NT2/D1 (cell line): ENCODE measurements around the gene LSM14A.

ENCODE experiments used
- SUZ12 ChIP-seq: IDR thresholded peaks from 2 replicates; pipeline ENCODE4 v1.6.1; 2011; ENCODE audit not compliant: insufficient read length, insufficient read depth; ENCODE audit errors: extremely low read depth
- ZNF274 ChIP-seq: IDR thresholded peaks from 2 replicates; pipeline ENCODE4 v1.6.1; 2011; ENCODE audit warnings: mild to moderate bottlenecking, low read depth, low read length

DNA sequence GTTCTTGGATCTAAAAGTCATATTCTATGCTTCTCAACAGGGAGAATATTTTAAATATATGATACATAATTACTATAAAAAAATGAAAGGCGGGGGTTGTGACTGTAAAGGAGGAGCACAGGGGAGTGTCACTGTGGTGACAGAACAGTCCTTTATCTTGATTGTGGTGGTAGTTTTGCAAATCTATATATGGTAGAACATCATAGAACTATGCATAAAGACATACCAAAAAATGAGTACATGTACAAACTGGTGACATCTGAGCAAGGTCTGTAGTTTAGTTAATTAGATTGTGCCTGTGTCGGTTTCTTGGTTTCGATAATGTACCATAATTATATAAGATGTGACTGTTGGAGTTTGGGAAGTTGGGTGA lies 43.3 kb downstream of the LSM14A start:
- no peak for TF ChIP-seq SUZ12
- TF ChIP-seq ZNF274: no peak
